ENCODE measurements around the gene SNX14.

GRCh38 chr6:85496009-85496579 lies 97.6 kb downstream of the SNX14 start:
- TF ChIP-seq CTCF (IDR thresholded peaks at IDR 0.05) (no peak), ZFX (IDR thresholded peaks at IDR 0.05; ENCODE audit: borderline replicate concordance) (no peak)
